ENCODE measurements around the gene CTIF.

DNA sequence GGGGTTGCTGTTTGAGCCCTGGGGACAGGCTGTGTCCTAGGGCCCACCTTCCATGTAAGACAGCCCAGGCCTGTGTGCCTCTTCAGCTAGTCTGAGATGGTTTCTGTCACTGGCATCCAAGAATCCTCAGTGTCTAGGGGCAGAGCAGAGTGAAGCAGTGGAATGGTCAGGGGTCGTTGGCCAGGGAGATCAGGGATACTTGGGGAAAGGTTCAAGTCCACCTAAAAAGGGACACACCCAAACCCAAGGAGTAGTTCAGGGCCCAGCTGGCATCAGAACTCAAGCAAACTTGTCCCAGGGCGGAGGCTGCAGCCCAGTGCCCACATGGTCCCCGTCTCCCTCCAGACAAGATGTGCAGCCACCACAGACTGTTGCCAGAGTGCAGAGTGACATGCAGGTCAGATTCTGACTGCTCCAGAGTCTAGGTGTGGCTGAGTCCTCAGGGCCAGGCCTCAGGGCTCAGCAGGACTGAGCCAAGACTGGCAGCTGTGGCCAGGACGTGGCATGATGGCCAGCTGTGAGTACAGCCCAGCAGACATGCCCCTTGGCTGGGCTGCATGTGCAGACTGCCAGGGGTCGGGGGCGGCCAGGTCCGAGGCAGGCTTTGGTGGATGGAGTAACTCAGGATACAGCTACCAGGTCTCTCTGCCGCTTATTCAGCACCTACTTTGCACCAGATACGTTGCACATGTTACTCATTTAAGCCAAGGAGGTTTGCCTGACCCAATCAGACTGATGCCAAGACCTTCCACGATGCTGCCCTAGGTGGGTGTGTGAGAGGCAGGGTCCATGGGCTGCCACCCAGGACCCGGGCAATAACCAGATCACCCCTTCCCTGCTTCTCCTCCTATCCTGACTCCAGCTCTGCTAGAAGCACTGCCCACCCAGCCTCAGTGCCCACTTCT lies 265.4 kb downstream of the CTIF start:
- TF ChIP-seq, protein P1, sequence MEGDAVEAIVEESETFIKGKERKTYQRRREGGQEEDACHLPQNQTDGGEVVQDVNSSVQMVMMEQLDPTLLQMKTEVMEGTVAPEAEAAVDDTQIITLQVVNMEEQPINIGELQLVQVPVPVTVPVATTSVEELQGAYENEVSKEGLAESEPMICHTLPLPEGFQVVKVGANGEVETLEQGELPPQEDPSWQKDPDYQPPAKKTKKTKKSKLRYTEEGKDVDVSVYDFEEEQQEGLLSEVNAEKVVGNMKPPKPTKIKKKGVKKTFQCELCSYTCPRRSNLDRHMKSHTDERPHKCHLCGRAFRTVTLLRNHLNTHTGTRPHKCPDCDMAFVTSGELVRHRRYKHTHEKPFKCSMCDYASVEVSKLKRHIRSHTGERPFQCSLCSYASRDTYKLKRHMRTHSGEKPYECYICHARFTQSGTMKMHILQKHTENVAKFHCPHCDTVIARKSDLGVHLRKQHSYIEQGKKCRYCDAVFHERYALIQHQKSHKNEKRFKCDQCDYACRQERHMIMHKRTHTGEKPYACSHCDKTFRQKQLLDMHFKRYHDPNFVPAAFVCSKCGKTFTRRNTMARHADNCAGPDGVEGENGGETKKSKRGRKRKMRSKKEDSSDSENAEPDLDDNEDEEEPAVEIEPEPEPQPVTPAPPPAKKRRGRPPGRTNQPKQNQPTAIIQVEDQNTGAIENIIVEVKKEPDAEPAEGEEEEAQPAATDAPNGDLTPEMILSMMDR (IDR thresholded peaks at IDR 0.05; ENCODE audit: insufficient read depth, low read length, poor library complexity, severe bottlenecking) = no peak
- TF ChIP-seq EZH2phosphoT487 (conservative IDR thresholded peaks at IDR 0.05; ENCODE audit: low read length) = no peak
